Large intestine (tissue), 3 donors: ENCODE data around the gene RNU2-63P. TPM values are rescaled to one million over a fixed set of nuclear protein-coding genes. Genes with fewer than 3 reads are reported as not detected.
"Not testable (repeated sequence)": the region's sequence is repeated elsewhere in the genome, so short reads cannot be mapped to it uniquely, and the experiment has no call there.

Source experiments
- DNase-seq, 2 donors: peaks; one replicate each; pipeline versions ENCODE4 v3.0.0 to v3.0.0-alpha.2; 2013
- H3K27ac ChIP-seq: one replicate; pipeline ENCODE4 v1.5.1; 2013; ENCODE audit warnings: low read length
- H3K27me3 ChIP-seq: 2 replicates; pipeline ENCODE4 v1.6.1; 2013; ENCODE audit warnings: low read length; ENCODE audit not compliant: control insufficient read depth, insufficient read depth
- H3K36me3 ChIP-seq: 2 replicates; pipeline ENCODE4 v1.6.1; 2013; ENCODE audit warnings: low read length; ENCODE audit not compliant: control insufficient read depth, insufficient read depth
- H3K4me1 ChIP-seq: one replicate; pipeline ENCODE4 v1.6.1; 2013; ENCODE audit warnings: low read length; ENCODE audit not compliant: control insufficient read depth, insufficient read depth
- H3K4me3 ChIP-seq: one replicate; pipeline ENCODE4 v1.5.1; 2013; ENCODE audit warnings: low read length
- H3K9me3 ChIP-seq: one replicate; pipeline ENCODE4 v1.6.1; 2013; ENCODE audit warnings: mild to moderate bottlenecking, low read depth, low read length, moderate library complexity; ENCODE audit not compliant: control insufficient read depth
- WGBS: methylation state at CpG from one replicate; pipeline ENCODE4 v1.1.5; 2013; ENCODE audit warnings: low lambda C conversion rate; ENCODE audit not compliant: insufficient coverage; 5-methylcytosine and 5-hydroxymethylcytosine counted together
- polyA plus RNA-seq: library from polyadenylated mRNA; unstranded; fragments of 120-200 nt; gene quantifications from one replicate; pipeline ENCODE4 v1.2.1, GENCODE V29; 2013

The RNU2-63P gene
- polyA plus RNA-seq, 1 donor: not detected

DNA sequence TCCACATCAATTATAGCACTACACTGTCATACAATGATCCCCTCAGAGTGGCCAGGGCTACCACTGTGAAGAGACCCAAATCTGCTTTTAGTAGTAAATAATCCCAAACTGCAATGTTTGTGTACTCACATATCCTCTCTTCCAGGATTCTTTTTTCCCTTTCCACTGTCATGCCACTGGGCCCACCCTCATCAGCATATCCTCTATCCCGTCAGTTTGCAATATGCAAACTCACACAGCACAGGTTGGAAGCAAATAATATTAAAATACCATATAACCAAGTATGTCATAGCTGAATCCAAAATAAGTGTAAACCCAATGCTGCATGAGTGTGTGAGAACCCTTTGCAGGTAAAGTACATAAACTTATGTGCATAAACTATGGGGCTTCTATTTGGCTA lies 28.9 kb downstream of the RNU2-63P start:
- no CpG with 5 or more reads among the region's 1 CpG for WGBS
- H3K9me3 ChIP-seq: not testable (repeated sequence)

DNA sequence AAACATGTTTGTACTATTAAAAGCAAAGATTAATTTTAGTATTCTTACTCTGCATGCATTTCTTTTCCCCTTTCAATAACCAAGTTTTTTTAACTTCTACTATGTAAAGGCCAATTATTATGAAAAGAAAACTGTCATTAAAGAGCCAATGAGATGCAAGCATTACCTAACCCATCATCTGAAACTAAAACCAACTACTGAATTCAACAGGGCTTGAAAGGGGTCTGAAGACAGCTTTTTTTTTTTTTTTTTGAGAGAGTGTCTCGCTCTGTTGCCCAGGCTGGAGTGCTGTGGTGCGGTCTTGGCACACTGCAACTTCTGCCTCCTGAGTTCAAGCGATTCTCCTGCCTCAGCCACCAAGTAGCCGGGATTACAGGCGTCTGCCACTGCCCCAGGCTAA lies 30.4 kb downstream of the RNU2-63P start:
- not testable (repeated sequence) for H3K27me3 ChIP-seq, H3K9me3 ChIP-seq, H3K4me1 ChIP-seq, H3K27ac ChIP-seq, H3K36me3 ChIP-seq, DNase-seq, H3K4me3 ChIP-seq
- no CpG with 5 or more reads among the region's 5 CpGs for WGBS

More for the DNA sequence above, 28.9 kb downstream of the RNU2-63P start:
- H3K27me3 ChIP-seq, H3K4me3 ChIP-seq, DNase-seq, H3K27ac ChIP-seq, H3K4me1 ChIP-seq, H3K36me3 ChIP-seq: not testable (repeated sequence)

GRCh38 chr2:87981182-87981581 lies 35.2 kb downstream of the RNU2-63P start:
- H3K27ac ChIP-seq, H3K4me3 ChIP-seq, H3K9me3 ChIP-seq, H3K4me1 ChIP-seq, H3K27me3 ChIP-seq, DNase-seq, H3K36me3 ChIP-seq: not testable (repeated sequence)
- WGBS: no CpG with 5 or more reads among the region's 3 CpGs

GRCh38 chr2:87972385-87972784 lies 44.0 kb downstream of the RNU2-63P start:
- not testable (repeated sequence) for DNase-seq, H3K27me3 ChIP-seq, H3K36me3 ChIP-seq, H3K4me1 ChIP-seq, H3K4me3 ChIP-seq, H3K27ac ChIP-seq, H3K9me3 ChIP-seq
- no CpG with 5 or more reads among the region's 17 CpGs for WGBS

Other genes with a start within 250 kb of the RNU2-63P start
- 1.2 TPM for gene RGPD2, start 190.8 kb downstream of the RNU2-63P start, polyA plus RNA-seq
- 39.4 TPM for gene KRCC1, start 39.2 kb upstream of the RNU2-63P start, polyA plus RNA-seq
- gene SMYD1, start 51.3 kb upstream of the RNU2-63P start, polyA plus RNA-seq: 5.0 TPM
- 881 TPM for gene FABP1, start 111.5 kb upstream of the RNU2-63P start, polyA plus RNA-seq
- gene THNSL2, start 153.8 kb upstream of the RNU2-63P start, polyA plus RNA-seq: 2.1 TPM